ENCODE data around the gene GLUD2. TPM values are rescaled to one million over a fixed set of nuclear protein-coding genes. Genes with fewer than 3 reads are reported as not detected.

Gene GLUD2
- total and polyA plus RNA-seq, 4 donors, result 2.8 to 24.3 (median 8.5) TPM

DNA sequence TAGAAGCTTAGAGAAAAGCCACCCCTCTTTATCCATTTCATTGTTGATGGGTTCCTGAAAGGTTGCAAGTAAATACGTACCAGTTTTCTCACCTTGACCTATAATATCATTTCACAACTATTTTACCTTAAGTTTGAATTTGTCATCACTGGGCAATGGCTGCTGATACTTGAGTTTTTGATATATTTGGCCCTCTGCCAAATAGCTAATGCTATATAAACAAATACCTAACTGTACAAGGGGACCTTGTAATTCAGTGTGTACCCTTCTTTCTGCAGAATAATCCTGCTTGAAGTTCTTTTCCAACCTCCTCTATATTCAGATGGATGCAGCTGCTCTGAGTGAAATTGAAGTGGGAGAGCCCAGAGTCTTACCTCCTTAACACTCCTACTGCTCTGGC lies 19.0 kb upstream of the GLUD2 start:
- H3K4me1 ChIP-seq (ENCODE audit: control insufficient read depth in 4 of 4, insufficient read depth in 4 of 4, low read length in 3 of 4), result no peaks in the 10 kb centered on the region
- no peaks in the 10 kb centered on the region for H3K27me3 ChIP-seq (ENCODE audit: control insufficient read depth in 4 of 4, insufficient read depth in 4 of 4, low read length in 3 of 4)
- WGBS, result 61% methylated on average over 1 of the region's 1 CpG
- H3K27ac ChIP-seq (ENCODE audit: low read depth in 1 of 2, low read length in 2 of 2), result no peak overlapping the region
- H3K9ac ChIP-seq (ENCODE audit: low read depth in 1 of 2, low read length in 2 of 2), result no peak overlapping the region
- no peaks in the 10 kb centered on the region for H3K9me3 ChIP-seq (ENCODE audit: control insufficient read depth in 4 of 4, low read length in 3 of 4)
- no peak for DNase-seq (ENCODE audit: low spot score)
- H3K4me3 ChIP-seq (ENCODE audit: low read depth in 1 of 3, low read length in 3 of 3), result no peak overlapping the region
- TF ChIP-seq NR2F2 (IDR thresholded peaks at IDR 0.05) (no peak), TAF1 (conservative IDR thresholded peaks at IDR 0.05) (no peak)
- TF ChIP-seq, protein P1, sequence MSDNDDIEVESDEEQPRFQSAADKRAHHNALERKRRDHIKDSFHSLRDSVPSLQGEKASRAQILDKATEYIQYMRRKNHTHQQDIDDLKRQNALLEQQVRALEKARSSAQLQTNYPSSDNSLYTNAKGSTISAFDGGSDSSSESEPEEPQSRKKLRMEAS (IDR thresholded peaks at IDR 0.05), result no peak
- H3K36me3 ChIP-seq (ENCODE audit: control insufficient read depth in 4 of 4, insufficient read depth in 3 of 4, low read depth in 1 of 4, low read length in 3 of 4), result no peaks in the 10 kb centered on the region

DNA sequence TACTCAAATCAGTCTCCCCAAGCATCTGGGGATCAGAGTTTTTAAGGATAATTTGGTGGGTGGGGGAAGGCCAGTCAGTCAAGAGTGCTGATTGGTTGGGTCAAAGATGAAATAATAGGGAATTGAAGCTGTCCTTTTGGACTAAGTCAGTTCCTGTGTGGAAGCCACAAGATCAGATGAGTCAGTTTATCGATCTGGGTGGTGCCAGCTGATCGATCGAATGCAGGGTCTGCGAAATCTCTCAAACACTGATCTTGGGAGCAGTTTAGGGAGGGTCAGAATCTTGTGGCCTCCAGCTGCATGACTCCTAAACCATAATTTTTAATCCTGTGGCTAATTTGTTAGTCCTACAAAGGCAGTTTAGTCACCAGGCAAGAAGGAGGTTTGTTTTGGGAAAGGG lies 17.3 kb upstream of the GLUD2 start:
- Histone ChIP-seq H3K4me1 (ENCODE audit: control insufficient read depth in 4 of 4, insufficient read depth in 4 of 4, low read length in 3 of 4) (no peaks in the 10 kb centered on the region), H3K27ac (ENCODE audit: low read depth in 1 of 2, low read length in 2 of 2) (no peak overlapping the region), H3K27me3 (ENCODE audit: control insufficient read depth in 4 of 4, insufficient read depth in 4 of 4, low read length in 3 of 4) (no peaks in the 10 kb centered on the region), H3K9me3 (ENCODE audit: control insufficient read depth in 4 of 4, low read length in 3 of 4) (no peaks in the 10 kb centered on the region), H3K9ac (ENCODE audit: low read depth in 1 of 2, low read length in 2 of 2) (no peak overlapping the region), H3K4me3 (ENCODE audit: low read depth in 1 of 3, low read length in 3 of 3) (no peak overlapping the region), H3K36me3 (ENCODE audit: control insufficient read depth in 4 of 4, insufficient read depth in 3 of 4, low read depth in 1 of 4, low read length in 3 of 4) (no peaks in the 10 kb centered on the region)
- WGBS, result 92% methylated on average over 4 of the region's 4 CpGs
- no peak for TF ChIP-seq NR2F2 (IDR thresholded peaks at IDR 0.05)
- peak in 1 of 2 donors; percentile 37 for TF ChIP-seq HNF4A (conservative IDR thresholded peaks at IDR 0.05)
- no peak for DNase-seq (ENCODE audit: low spot score)

DNA sequence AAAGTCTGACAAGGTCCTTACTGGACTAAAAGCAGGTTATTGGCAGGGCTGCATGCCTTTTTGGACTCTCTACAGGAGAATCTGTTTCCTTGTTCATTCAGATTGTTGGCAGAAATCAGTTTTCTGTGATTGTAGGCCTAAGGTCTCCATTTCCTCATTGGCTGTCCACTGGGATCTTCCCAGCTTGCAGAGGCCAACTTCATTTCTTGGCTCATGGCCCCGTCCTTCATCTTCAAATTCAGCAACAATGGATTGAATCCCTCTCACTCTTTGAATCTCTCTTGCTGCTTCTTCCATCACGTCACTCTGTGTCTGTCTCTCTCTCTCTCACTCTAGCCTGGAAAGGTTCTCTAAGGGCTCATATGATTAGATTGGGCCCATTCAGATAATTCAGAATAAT lies 14.9 kb upstream of the GLUD2 start:
- no peak overlapping the region for H3K9ac ChIP-seq (ENCODE audit: low read depth in 1 of 2, low read length in 2 of 2)
- TF ChIP-seq FOXA2 (IDR thresholded peaks at IDR 0.05) (no peak), JUND (IDR thresholded peaks at IDR 0.05) (no peak), HNF4A (conservative IDR thresholded peaks at IDR 0.05) (no peak), NR2F2 (IDR thresholded peaks at IDR 0.05) (no peak), SP1 (IDR thresholded peaks at IDR 0.05) (no peak), GABPA (IDR thresholded peaks at IDR 0.05 in 1 of 2, conservative IDR thresholded peaks at IDR 0.05 in 1 of 2) (no peak), YY1 (IDR thresholded peaks at IDR 0.05) (no peak), HNF4G (IDR thresholded peaks at IDR 0.05) (no peak), RXRA (IDR thresholded peaks at IDR 0.05) (no peak), RAD21 (IDR thresholded peaks at IDR 0.05) (no peak), TAF1 (conservative IDR thresholded peaks at IDR 0.05) (no peak), FOXA1 (IDR thresholded peaks at IDR 0.05) (no peak)
- TF ChIP-seq, protein P2, sequence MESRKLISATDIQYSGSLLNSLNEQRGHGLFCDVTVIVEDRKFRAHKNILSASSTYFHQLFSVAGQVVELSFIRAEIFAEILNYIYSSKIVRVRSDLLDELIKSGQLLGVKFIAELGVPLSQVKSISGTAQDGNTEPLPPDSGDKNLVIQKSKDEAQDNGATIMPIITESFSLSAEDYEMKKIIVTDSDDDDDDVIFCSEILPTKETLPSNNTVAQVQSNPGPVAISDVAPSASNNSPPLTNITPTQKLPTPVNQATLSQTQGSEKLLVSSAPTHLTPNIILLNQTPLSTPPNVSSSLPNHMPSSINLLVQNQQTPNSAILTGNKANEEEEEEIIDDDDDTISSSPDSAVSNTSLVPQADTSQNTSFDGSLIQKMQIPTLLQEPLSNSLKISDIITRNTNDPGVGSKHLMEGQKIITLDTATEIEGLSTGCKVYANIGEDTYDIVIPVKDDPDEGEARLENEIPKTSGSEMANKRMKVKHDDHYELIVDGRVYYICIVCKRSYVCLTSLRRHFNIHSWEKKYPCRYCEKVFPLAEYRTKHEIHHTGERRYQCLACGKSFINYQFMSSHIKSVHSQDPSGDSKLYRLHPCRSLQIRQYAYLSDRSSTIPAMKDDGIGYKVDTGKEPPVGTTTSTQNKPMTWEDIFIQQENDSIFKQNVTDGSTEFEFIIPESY (IDR thresholded peaks at IDR 0.05), result no peak
- TF ChIP-seq, protein P1 (IDR thresholded peaks at IDR 0.05), result no peak
- TF ChIP-seq, protein P3, sequence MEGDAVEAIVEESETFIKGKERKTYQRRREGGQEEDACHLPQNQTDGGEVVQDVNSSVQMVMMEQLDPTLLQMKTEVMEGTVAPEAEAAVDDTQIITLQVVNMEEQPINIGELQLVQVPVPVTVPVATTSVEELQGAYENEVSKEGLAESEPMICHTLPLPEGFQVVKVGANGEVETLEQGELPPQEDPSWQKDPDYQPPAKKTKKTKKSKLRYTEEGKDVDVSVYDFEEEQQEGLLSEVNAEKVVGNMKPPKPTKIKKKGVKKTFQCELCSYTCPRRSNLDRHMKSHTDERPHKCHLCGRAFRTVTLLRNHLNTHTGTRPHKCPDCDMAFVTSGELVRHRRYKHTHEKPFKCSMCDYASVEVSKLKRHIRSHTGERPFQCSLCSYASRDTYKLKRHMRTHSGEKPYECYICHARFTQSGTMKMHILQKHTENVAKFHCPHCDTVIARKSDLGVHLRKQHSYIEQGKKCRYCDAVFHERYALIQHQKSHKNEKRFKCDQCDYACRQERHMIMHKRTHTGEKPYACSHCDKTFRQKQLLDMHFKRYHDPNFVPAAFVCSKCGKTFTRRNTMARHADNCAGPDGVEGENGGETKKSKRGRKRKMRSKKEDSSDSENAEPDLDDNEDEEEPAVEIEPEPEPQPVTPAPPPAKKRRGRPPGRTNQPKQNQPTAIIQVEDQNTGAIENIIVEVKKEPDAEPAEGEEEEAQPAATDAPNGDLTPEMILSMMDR (IDR thresholded peaks at IDR 0.05; ENCODE audit: low read depth, low read length, missing input control), result no peak
- TF ChIP-seq, protein P4, sequence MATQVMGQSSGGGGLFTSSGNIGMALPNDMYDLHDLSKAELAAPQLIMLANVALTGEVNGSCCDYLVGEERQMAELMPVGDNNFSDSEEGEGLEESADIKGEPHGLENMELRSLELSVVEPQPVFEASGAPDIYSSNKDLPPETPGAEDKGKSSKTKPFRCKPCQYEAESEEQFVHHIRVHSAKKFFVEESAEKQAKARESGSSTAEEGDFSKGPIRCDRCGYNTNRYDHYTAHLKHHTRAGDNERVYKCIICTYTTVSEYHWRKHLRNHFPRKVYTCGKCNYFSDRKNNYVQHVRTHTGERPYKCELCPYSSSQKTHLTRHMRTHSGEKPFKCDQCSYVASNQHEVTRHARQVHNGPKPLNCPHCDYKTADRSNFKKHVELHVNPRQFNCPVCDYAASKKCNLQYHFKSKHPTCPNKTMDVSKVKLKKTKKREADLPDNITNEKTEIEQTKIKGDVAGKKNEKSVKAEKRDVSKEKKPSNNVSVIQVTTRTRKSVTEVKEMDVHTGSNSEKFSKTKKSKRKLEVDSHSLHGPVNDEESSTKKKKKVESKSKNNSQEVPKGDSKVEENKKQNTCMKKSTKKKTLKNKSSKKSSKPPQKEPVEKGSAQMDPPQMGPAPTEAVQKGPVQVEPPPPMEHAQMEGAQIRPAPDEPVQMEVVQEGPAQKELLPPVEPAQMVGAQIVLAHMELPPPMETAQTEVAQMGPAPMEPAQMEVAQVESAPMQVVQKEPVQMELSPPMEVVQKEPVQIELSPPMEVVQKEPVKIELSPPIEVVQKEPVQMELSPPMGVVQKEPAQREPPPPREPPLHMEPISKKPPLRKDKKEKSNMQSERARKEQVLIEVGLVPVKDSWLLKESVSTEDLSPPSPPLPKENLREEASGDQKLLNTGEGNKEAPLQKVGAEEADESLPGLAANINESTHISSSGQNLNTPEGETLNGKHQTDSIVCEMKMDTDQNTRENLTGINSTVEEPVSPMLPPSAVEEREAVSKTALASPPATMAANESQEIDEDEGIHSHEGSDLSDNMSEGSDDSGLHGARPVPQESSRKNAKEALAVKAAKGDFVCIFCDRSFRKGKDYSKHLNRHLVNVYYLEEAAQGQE (IDR thresholded peaks at IDR 0.05), result no peak
- WGBS, result 84% methylated on average over 2 of the region's 2 CpGs
- no peaks in the 10 kb centered on the region for H3K27me3 ChIP-seq (ENCODE audit: control insufficient read depth in 4 of 4, insufficient read depth in 4 of 4, low read length in 3 of 4)
- DNase-seq (ENCODE audit: low spot score), result no peak
- H3K27ac ChIP-seq (ENCODE audit: low read depth in 1 of 2, low read length in 2 of 2), result no peak overlapping the region
- H3K9me3 ChIP-seq (ENCODE audit: control insufficient read depth in 4 of 4, low read length in 3 of 4), result no peaks in the 10 kb centered on the region
- H3K4me1 ChIP-seq (ENCODE audit: control insufficient read depth in 4 of 4, insufficient read depth in 4 of 4, low read length in 3 of 4), result no peaks in the 10 kb centered on the region
- no peak overlapping the region for H3K4me3 ChIP-seq (ENCODE audit: low read depth in 1 of 3, low read length in 3 of 3)
- H3K36me3 ChIP-seq (ENCODE audit: control insufficient read depth in 4 of 4, insufficient read depth in 3 of 4, low read depth in 1 of 4, low read length in 3 of 4), result no peaks in the 10 kb centered on the region
